Measurements from ENCODE around the gene RALA.
"Not testable (repeated sequence)": the region's sequence is repeated elsewhere in the genome, so short reads cannot be mapped to it uniquely, and the experiment has no call there.

RALA gene

DNA sequence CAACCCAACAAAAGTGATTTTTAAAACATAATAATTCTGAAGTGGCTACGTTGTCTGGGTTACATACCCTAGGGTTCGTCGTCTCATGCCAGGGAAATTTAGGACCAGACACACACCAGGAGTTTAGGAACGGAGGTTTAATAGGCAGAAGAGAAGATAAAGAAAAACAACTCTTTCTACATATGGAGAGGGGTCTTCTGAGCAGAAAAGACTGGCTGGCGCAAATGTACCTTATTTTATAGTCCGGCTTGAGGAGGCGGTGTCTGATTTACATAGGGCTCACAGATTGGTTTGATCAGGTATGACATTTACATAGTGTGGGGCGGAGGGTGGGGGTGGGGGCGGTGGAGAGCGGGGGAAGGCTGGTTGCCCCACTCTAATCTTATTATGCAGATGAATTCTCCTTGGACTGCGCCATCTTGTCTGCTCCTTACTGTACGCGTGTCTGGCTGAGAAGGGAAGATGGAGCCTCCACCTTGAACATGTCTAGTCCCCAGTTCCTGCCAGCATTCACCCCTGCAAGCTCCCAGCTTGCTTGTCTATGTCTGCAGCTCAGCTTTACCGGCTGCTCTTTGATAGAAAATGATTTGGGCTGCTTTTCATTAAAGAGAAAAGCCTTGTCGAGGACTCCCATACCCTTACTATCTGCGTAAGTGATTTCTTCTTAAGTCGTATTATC lies 98.7 kb downstream of the RALA start:
- DNase-seq (ENCODE audit: low read depth in 2 of 3, low spot score in 2 of 3): no peak

DNA sequence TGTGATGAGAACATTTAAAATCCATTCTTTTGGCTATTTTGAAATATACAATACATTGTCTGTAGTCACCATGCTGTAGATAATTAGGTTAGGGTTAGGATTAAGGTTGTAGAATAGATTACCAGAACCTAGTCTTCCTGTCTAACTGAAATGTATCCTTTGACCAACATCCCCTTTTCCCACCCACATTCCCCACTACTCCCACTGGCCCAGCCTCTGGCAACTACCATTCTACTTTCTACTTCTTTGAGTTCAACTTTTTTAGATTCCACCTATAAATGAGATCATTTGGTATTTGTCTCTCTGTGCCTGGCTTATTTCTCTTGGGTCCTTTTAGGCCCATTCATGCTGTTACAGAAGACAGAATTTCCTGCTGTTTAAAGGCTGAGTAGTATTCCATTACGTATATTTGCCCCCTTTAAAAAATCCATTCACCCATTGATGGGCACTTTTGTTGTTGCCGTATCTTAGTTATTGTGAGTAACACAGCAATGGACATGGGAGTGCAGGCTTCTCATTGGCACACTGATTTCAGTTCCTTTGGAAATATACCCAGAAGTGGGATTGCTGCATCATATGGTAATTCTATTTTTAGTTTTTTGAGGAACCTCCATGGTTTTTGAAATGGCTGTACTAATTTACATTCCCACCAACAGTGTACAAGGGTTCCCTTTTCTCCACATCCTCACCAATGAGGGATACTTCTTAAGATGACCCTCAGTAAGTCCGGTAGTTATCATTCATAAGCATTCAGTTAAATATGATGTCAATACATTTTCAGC lies 104.0 kb downstream of the RALA start:
- DNase-seq (ENCODE audit: low read depth in 2 of 3, low spot score in 2 of 3): no peak

DNA sequence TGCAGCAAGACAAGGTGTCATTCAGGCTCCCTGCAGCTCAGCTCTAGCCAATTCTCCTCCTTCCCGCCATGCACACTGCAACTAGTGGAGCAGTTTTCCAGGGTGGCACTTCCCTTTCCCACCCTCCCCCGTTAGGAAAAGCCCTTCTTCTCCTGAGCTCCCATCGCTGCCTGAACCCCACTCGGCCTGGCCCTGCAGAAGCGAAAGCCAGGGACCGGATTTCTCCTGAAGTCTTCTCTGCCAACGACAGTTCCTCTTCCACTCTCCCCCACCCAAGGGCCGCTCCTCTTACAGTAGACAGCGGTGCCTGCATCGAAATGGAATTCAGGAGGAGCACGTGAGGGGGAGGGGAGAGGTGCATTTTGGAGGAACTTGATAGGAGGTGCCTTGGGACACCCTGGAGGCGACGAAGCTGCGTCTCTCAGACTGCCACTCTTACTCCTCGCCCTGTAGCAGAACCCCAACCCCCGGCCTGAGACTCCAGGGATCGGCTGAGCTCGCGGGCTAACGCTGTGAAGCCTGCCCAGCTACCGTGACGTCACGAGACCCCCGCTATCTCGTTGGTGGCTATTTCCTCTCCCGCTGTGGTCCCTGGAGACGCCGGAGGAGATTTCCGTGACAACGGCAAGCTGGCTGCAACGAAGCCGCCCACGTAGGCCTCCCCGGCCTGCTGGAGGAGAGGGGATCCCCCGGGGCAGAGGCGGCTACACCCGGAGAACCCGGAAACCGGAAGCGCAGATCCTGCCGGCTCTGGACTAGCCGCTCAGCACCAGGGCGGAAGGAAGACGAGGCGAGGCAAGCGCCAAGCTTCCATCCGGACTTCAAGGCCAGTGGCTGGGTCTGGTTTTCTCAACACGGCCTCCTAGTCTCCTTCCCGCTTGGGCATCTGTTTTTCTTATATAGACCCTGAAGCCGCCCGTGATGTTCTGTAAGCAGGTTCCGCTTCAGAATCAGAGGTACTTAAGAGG lies 109.7 kb downstream of the RALA start:
- DNase-seq (ENCODE audit: low read depth in 2 of 3, low spot score in 2 of 3): peak; percentile 95 to 97 (median 95)

DNA sequence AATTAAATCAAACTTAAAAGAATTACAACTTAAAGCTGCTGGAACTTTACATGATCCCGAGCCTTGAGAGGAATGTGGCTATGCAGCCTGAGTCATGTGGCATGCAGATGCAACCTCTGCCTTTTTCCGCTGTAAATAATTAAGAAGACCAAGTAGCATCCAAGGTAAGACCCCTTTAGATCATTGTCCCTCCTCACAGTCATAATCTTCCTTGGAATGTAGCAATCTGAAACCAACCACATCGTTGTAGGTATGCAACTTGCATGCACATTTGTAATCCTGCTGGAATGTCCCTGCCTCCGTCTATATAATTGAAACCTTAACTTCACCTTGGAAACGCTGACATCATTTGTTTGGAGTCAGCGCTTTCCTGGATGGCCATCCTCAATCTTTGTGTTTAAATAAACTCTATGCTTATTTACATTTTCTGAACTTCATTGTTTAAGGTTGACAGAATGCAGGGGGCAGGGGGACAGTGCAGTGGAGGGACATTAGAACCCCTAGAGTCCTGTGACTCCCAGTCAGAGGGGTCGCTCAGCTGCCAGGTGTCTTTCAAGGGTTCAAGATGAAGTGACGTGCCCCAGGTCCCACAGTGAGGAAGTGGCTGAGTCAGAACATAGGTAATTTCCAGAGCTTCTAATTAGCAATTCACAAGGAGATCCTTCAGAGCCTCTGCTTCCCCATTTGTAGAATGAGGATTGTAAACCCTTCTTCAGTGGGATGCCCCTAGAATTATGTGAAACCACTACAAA lies 110.7 kb downstream of the RALA start:
- no peak for DNase-seq (ENCODE audit: low read depth in 2 of 3, low spot score in 2 of 3)

DNA sequence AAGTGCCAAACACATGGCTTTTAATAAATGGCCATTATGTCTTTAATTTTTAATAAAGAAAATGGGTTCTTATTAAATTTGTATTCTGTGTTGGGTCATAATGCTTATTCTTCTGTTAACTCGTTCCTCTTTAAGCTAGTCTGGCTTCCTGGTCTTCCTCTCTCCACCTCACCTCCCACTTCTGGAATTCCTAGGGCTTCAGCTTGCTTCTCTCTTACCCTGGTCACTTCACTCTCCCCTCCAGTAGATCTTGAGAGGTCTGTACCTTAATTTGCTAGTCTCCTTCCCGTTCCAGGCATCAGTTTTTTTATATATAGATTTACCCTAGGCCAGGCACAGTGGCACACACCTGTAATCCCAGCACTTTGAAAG lies 111.2 kb downstream of the RALA start:
- DNase-seq (ENCODE audit: low read depth in 2 of 3, low spot score in 2 of 3): no peak

DNA sequence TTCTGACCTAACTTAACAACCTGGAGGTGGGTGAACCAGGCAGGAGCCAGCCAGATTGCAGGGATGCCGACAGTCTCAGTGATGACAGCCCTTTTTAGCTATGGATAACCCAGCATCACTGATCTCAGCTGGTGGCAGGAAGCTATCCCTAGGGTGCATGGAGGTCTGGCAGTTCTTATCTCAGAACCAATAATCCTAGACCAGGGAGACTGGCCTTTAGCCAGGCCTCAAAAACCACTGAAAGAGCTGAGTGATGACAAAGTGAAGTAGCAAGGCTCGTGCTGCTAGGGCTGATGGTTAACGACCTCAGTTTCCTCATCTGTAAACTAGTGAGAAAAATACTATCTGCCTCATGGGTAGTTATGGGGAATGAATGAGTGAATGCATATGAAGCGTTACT lies 112.5 kb downstream of the RALA start:
- DNase-seq (ENCODE audit: low read depth in 2 of 3, low spot score in 2 of 3): no peak

DNA sequence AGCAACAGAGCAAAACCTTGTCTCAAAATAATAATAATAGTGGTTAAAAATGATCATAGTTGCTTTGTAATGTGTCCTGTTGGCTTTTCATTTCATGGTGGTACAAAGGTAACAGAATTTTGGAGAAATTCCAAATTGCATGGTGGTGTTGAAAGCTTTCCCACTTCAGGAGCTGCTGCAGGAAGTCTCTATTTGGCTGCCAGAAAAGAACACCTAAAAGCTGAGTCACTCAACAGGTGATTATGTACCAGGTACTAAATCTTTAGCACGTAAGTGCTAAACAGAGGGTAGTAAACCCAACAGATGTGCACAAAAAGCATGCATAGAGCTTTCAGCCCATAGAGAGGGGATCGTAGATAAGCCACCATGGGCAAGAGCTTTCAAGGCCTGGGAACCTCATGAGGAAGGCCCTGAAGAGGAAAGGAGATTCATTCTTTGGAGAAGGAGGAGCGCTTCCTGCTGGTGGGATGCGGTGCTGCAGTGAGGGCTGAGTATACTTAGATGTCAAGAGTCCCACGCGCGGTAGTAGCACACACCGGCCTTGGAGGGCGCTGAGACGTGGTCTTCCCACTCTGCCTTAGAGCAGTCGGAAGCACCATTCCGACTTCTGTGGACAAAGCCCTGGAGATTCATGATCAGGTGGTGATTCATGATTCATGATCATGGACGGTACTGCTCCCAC lies 118.7 kb downstream of the RALA start:
- DNase-seq (ENCODE audit: low read depth in 2 of 3, low spot score in 2 of 3): no peak

DNA sequence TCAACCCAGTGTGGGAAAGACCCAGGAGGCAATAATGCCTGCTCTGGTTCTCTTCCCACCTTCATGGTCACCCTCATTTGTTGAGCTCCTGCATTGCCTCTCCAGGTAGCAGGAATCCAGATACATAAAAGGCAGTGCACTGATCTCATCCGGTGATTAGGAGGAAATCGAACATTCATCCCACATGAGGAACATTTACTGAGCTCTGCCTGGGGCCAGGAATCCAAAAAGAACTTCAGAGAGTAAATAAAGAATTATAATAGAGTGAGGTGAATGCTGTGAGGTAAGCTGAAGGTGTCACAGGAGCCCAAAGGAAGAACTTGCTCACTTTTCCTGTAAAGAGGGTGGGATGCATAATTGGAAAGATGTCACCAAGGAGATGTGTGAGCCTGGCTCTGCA lies 121.2 kb downstream of the RALA start:
- DNase-seq (ENCODE audit: low read depth in 2 of 3, low spot score in 2 of 3): no peak

DNA sequence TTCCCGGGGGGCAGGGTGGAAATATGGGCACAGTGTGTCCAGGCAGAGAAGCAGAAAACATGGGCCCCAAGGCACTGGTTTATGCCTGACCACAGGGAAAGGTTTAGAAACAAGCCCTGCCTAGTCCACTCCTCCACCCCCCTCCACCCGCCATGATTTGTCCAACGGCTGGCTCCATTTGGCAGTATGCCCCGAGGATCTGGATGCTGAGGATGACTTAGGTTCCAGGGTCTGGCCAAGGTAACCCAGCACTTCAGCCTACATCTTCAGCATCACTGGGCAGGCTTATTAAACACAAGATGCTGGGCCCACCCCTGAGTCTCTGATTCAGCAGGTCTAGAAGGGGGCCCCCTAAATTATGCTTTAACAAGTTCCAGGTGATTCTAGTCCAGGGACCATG lies 121.9 kb downstream of the RALA start:
- DNase-seq (ENCODE audit: low read depth in 2 of 3, low spot score in 2 of 3): no peak

DNA sequence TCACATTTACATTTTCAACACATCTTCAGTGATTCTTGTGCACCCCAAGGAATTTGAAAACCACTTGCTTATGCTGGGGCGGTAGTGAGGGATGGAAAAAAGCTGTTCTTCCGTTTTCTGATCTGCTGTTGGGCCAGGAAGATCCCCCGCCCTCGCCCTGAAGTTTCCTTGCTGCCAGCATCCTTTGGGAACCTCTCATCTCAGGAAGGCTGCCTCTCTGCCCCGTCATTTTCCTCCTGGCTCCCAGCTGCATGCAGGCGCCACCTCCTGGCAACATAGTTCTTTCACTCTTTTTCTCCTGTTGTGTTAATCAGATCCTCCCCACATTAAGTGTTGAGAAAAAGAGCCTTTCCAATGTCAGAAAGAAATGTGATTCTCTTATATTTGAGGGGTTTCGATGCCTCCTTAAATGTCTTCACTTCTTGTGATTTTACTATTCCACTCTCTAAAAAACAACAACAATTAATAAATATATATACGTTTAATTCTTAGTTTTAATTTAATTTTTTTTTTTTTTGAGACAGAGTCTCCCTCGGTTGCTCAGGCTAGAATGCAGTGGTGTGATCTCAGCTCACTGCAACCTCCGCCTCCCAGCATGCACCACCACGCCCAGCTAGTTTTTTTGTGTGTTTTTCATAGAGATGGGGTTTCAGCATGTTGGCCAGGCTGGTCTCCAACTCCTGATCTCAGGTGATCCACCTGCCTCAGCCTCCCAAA lies 122.9 kb downstream of the RALA start:
- DNase-seq (ENCODE audit: low read depth in 2 of 3, low spot score in 2 of 3): no peak

DNA sequence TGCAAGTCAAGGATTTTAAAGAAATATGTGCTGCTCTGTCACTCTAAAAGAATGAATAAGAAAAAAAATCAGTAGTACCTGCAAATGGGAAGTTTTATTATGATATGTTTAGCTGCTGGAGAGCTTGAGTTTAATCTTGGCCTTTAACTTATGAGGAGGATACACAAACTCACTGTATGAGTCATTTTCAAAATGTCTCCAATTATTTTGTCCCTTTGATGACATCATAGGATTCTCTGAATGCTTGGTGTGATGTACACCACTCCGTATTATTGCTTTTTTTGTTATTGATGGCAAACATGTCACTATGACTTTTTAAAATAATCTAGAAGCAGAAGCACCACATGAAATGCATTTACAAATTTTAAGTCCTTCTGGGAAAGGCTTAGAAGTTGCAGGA lies 125.8 kb downstream of the RALA start:
- DNase-seq (ENCODE audit: low read depth in 2 of 3, low spot score in 2 of 3): no peak

DNA sequence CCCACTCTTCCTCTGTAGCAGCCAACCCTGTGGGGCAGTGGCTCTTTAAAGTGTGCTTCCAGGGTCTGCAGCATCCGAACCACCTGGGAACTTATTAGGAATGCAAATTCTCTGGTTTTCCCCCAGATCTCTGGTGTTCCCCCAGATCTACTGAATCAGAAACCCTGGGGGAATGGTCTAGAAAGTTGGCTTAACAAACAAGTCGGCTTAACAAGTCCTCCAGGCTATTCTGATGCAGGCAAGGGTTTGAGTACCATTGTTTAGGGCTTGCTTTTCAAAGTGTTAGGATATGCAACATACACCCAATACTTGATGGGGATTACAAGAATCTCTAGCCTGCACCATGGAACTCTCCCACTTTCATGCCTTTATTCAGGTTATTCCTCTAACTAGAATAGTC lies 126.3 kb downstream of the RALA start:
- no peak for DNase-seq (ENCODE audit: low read depth in 2 of 3, low spot score in 2 of 3)

DNA sequence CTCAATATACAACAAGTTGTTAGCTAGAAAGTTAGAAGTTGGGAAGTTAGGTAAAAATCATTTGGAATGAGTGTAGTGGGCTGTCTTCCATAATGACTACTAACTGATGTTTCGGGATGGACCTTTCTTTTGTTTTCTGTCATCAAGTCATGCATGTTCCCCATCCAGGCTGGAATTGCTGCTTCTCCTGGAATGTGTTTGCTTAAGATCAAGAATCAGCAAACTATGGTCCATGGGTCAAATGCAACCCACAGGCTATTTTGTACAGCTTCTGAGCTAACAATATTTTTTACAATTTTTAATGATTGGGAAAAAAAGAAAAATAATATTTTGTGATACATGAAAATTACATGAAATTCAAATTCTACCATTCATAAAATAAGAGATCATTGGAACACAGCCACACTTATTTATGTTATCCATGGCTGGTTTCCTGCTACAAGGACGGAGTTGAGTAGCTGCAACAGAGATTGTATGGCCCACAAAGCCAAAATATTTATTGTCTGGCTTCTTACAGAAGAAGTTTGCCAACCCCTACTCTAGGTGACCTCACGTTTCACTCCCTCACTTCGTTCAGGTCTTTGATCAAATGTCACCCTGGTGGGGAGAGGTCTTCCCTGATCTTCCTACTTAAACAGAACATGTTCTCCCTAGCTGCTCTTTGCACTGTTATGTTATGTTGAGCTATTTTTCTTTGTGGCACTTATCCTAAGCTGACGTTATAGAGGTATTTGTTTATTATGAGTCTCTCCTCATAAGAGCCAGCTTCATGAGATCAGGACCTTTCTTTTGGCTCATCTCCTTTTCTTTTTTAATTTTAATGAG lies 127.1 kb downstream of the RALA start:
- no peak for DNase-seq (ENCODE audit: low read depth in 2 of 3, low spot score in 2 of 3)

DNA sequence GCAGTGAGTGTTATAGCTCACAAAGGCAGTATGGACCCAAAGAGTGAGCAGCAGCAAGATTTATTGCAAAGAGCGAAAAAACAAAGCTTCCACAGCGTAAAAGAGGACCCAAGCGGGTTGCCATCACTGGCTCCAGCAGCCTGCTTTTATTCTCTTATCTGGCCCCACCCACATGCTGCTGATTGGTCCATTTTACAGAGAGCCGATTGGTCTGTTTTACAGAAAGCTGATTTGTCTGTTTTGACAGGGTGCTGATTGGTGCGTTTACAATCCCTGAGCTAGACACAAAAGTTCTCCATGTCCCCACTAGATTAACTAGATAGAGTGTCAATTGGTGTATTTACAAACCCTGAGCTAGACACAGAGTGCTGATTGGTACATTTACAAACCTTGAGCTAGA lies 129.9 kb downstream of the RALA start:
- not testable (repeated sequence) for DNase-seq (ENCODE audit: low read depth in 2 of 3, low spot score in 2 of 3)

DNA sequence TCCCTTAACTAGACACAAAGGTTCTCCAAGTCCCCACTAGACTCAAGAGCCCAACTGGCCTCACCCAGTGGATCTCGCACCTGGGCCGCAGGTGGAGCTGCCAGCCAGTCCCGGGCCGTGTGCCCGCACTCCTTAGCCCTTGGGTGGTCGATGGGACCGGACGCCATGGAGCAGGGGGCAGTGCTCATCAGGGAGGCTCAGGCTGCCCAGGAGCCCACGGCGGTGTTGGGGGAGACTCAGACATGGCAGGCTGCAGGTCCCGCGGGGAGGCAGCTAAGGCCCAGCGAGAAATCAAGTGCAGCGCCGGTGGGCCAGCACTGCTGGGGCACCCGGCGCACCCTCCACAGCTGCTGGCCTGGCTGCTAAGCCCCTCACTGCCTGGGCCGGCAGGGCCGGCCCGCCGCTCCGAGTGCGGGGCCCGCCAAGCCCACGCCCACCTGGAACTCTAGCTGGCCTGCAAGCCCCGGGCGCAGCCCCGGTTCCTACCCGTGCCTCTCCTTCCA lies 130.5 kb downstream of the RALA start:
- DNase-seq (ENCODE audit: low read depth in 2 of 3, low spot score in 2 of 3): no peak

DNA sequence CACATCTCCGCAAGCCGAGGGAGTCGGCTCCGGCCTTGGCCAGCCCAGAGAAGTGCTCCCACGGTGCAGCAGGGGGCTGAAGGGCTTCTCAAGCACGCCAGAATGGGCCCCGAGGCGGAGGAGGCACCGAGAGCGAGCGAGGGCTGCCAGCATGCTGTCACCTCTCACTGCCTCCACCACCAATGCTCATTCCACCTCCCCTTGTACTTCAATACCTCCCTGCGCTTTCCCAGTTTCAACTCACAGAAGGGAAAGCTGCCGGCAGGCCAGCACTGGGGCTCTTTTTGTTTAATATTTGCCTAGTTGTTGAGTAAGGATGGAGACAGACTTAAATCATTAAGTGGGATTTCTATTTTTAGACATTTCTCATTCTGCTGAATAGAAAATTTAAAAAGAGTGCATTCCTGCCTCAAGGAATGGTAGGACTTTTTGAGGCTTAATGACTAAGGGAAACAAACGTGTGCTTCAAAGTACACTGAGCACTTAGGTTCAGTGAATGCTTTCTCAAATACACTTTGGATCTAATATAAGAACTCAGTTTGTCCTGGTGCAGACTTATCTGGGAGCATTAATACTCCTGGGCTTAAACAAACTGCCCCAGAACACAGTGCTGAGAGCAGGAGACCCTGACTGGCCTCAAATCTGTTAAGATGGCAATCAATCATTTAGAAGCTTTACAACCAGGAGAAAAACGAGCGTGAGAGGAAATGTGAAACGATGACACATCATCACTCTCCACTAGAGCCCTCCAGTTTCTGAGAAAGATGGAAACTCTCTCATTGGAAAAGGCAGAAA lies 131.2 kb downstream of the RALA start:
- no peak for DNase-seq (ENCODE audit: low read depth in 2 of 3, low spot score in 2 of 3)

DNA sequence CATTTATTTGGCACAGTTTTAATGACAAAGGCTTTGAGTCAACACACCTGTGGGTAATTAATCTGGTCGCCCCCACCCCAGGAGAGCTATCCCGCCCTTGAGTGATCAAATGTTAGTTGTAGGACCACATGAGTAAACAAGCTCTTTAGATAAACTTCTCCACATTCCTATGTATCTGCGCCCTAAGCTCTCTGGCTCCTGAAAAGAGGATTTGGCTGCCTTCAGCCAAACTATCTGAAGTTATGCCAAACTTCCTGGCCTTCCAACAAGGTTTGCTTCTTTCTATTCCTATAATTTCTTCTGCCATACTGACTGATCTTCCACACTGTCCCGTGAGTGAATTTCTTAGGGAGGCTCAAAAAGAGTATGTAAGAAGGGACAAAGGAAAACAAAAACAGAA lies 134.2 kb downstream of the RALA start:
- no peak for DNase-seq (ENCODE audit: low read depth in 2 of 3, low spot score in 2 of 3)
